ENCODE results near the gene GRID1. TPM values are rescaled to one million over a fixed set of nuclear protein-coding genes. Genes with fewer than 3 reads are reported as not detected.

GRID1 gene
- total RNA-seq, 1 experiment from 2014 or later = 0.05 TPM

DNA sequence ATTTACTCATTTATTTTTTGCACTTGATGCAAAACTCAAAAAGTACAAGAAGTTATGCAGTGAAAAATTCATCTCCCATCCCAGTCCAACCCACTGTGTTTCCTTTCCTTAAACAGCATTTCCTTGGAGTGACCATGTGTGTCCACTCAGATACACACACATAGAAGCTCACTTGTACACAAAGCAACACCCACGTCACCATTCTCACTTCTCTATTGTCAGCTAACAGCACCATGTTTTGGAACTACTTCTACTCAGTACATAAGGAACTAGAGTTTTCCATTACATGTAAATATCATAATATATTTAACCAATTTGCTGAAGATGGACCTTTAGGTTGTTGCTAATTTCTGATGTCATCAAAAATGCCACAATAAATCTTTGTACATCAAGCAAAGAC is 167.6 kb downstream of the GRID1 start:
- DNase-seq (ENCODE audit: extremely low read depth, low read depth) = no peak

DNA sequence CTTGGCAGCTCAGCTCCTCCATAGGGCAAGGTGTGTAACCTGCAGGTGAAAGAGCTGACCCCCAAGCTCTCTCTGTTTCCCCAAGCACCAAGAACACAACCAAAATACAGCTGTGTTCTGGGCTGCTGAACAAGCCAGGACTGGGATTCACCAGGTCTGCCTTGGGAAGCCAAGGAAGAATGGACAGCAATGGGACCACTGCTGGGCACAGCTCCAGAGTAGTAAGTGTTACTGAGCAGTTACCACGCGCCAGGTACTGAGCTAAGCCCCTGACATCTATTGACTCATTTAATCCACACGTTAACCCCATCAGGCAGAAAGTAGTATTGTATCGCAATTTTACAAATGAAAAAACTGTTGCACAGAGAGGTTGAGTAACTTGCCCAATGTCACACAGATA is 168.3 kb downstream of the GRID1 start:
- no peak for DNase-seq (ENCODE audit: extremely low read depth, low read depth)

DNA sequence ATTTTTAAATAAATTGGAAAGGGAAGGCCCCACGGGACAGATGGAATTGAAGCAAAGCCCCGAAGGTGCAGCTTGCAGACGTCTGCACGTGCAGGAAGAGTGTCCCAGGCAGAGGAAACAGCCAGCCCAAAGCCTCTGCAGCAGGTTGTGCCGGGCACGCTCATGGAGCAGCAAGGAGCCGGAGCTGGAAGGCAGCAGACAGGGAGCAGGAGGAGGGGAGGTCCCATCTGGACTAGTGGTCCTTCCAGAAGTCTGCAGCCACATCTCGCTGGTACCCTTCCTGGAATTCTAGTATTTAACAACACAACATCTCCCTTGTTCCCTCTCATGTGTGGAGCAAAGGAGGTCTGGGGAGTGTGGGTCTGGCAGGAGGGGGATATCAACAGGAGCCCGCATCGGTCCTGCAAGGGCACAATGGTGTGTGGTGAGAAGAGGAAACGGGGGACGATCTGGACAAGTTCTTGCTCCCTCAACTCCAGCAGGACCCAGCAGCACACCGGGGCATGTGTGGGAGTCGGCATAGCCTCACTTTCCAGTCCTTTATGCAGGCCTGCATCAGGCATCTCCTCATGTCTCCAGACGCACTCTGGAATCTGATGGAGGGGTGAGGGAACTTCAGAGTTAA is 169.3 kb downstream of the GRID1 start:
- no peak for DNase-seq (ENCODE audit: extremely low read depth, low read depth)

DNA sequence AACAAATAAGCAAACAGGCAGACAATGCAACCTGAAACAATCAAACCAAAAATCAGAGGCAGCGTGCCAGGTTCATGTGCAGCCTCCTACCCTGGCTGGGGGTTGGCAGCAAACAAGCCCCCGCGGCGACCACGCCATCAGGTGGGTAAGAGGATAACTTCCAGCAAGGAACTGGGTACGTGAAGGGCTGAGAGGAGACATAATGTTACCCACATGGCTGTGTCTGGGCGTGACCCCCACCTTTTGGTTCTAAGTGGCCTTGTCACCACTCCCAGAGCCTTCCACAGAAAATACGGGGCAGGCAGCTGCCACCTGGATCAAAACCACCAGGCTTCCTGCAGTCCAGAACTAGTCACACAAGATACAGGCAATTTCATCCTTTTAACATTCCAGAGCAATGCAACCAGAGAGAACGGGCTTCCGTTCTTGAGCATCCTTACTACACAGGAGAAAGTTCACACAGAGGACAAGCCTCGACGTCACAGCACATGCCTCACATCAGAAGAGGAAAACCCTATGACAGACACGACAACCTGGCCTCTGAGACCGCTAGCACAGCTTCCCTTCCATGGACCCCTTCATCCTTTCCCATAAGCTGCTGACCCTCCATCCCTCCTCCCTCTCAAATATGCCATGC is 171.0 kb downstream of the GRID1 start:
- no peak for DNase-seq (ENCODE audit: extremely low read depth, low read depth)

DNA sequence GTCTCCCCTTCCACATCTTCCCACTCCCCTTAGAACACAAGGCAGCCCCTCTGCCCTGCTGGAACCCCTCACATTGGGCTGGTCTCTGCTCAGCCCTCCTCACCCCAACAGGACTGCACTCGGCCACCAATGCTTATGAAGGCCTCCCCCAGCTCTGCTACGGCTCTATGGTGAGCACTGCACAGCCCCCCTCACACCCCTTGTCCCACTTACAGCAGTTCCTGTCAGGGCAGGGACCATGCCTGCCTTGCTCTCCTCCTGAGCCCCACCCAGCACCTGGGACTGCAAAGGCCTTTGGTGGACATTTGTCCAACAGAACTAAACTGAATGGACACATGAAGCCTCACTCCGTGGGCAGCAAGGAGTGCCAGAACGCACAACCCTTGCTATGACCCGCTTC is 171.9 kb downstream of the GRID1 start:
- no peak for DNase-seq (ENCODE audit: extremely low read depth, low read depth)

DNA sequence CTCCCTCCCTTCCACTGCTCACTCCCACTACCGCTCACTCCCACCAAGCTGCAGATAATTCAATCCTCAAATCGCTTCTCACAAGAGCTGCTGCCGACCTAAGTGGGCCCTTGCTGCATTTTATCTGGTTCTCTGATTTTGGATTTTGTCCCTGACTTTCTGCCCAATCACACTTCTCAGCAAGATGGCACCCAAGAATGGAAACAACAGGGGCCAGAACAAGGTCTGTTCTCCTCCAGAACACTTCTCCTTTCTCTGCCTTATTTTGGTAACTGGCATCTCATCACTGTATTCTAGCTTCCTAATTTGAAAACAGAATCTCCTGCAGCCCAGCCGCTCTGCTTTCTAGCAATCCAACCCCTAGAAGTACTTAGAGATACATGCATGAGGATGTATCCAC is 172.8 kb downstream of the GRID1 start:
- DNase-seq (ENCODE audit: extremely low read depth, low read depth) = no peak

DNA sequence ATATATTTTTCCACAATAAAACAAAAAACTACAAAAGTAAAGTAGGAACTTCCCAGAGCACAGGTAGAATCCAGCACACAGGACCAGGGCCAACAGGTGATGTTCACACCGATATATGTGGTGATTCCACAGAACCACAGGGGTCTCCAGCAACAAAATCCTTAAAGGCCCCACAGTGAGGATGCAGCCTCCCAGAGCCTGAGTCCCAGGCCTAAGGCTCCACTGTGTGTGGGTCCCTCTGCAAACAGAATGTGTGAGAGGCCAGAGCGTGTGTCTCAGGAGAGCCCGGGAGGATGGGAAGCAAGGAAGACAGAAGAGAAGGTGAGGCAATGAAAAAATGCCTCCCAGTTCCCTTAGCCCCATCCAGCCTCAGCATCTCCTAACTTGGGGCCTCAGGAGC is 173.9 kb downstream of the GRID1 start:
- no peak for DNase-seq (ENCODE audit: extremely low read depth, low read depth)

DNA sequence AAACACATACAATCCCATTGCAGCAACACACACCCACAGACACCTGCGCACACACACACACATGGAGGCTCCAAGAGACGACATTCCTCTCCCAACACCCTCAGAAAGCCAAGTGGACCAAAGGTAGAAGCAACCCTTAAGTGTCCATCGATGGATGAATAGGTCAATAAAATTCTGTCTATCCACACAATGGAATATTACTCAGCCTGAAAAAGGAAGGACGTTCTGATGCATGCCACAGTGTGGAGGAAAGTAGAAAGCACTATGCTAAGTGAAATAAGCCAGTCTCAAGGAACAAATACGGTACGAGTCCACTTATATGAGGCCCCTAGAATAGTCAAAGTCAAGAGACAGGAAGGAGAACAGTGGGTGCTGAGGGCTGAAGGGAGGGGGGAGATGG is 174.4 kb downstream of the GRID1 start:
- no peak for DNase-seq (ENCODE audit: extremely low read depth, low read depth)

DNA sequence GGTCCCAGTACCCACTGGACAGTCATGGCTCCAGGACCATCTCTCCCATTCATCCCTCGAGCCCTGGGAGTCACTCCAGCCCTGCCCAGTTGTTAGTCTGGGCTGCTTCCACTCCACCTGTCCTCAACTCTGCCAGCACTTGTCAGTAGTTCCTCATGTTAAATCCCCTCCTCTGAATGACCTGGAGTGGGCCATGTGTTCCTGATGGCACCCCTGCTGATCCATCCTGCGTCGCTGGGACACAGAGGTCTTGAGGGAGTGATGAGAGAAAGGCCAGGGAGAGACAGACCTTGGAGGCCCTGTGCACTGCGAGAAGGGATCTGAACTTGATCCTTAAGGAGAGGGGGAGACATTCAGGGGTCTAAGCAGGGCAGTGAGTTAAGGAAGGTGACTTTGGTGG is 174.9 kb downstream of the GRID1 start:
- no peak for DNase-seq (ENCODE audit: extremely low read depth, low read depth)

DNA sequence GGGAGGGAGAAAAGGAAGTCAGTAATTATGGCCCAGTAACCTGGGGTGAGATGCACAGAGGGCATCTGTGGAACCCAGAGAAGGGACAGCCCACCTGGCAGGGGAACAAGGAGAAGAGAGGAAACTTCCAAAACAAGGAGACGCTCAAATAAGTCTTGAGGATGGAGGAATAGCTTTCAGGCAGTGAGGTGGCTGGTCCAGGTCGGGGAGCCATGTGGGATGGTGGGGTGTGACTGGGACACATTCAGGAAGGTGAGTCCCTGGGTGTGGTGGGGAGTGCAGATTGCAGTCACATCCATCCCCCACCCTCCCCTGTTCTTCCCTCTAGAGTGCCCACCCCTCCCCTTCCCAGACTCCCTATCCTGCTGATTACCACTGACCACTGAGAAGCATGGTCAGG is 175.4 kb downstream of the GRID1 start:
- DNase-seq (ENCODE audit: extremely low read depth, low read depth) = no peak

DNA sequence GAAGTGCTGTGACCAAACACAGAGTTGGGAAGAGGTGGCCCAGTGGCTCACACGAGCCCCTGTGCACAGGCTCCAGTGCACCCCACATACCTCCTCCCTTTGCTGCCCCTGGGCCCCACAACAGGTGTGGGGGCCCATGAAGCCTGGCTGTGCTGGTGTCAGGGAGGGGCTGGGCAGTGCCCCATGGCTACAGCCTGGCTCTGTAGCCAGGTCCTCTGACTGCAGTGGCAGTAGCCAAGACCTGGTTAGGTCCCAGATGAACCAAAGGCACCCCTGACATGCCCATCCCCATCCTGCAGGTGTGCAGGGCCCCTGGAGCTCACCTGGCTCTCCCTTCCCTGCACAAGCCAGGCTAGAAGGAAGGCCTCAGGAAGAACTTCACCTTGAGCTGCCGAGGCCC is 176.3 kb downstream of the GRID1 start:
- DNase-seq (ENCODE audit: extremely low read depth, low read depth) = no peak

DNA sequence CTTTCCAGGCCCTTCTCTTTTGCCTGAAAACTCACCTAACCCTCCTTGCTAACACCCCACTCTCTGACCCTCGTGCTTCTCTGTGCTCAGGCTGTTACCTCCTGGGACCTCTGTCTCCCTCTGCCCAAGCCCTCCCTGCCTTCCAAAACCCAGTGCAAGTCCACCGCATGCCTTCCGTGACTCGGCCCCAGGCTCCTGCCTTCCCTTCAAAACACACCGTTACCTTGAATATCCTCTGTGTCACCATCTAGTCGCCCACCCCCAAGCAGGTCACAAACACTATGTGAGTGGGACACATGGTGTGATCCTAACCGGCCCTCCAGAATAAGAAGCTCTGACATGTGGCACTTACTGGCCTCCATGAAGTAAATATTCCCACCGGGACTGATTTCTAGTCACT is 176.7 kb downstream of the GRID1 start:
- DNase-seq (ENCODE audit: extremely low read depth, low read depth) = no peak

DNA sequence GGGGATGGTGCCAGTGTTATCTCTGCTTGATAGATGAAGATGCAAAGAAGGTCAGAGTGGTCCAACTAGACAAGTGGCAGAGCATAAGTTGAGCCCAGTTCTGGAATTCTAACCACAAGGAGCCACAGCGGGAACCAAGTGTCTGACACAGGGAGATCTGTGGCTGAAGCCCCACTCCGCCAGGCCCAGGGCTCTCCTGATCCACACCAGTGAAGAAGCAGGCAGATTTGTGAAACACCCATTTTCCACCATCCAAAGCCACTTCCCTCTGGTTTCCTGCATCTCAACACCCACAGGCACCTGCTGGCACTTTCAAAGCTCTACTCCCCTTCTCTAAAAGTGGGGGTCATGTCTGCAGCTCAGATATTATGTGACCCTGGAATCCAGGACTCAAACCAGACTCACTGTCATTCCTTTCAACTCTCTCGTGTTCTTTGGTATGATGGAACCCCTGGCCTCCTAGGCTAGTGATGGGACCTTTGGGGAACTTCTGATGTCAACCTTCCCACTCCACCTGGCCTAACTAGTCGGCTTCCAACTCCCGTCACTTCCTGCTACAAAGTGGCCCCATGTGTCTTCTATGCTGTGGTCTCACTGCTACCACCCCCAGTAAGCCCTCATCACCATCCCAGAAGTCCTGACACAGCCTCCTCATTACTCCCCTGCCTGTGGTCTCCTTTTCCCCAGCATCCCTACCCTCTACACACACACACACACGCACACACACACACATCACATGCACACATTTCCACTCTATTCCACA is 177.6 kb downstream of the GRID1 start:
- no peak for DNase-seq (ENCODE audit: extremely low read depth, low read depth)

DNA sequence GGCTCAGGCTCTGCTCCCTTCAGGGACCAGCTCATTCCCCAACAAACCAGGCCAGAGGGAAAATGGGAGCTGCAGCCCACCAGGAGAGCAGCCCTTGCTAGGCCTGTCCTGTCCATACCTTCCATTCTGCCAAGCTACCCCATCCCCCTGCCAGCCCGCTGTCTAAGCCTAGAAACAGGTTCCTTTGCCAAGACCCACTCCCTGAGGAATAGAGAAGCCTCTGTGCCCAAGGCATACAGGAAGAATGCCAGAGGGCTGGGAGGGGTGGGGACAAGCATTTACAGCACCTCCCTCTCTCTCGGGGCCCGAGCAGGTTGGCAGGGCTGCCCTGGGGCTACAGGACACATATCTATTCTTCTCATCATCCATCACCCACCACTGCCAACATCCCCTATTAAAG is 178.3 kb downstream of the GRID1 start:
- DNase-seq (ENCODE audit: extremely low read depth, low read depth) = no peak

DNA sequence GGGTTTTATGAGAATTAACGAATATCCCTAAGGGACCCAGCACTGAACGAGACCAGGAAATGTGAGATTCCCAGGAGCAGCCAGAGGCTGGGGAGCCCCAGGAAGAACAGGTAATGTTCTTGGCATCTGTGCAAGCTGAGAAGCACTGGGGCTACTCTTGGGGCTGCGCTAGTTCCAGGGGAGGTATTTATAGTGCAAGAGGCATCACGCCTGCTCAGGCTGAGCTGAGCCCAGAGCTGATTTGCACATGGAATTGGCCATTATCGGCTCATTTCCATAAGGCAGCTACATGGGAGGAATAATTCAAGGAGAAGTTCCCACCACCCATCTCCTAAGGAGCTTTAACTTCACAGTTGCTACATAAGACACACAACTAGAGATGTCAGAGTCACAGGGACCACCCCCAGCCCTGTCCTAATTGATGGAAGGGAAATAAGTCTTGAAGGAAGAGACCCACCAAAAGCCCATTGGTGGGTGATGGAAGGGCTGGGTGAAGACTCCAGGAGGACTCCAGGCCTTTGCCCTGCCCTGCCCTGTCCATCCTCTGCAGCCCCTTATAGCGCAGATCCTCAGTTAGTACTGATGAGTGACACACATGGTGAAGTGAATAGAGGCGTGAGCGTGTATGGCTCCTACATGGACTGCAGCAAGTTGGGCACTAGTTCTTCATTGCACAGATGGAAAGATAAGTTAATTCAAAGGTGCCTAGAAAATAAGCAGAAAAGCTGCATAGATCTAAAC is 178.9 kb downstream of the GRID1 start:
- DNase-seq (ENCODE audit: extremely low read depth, low read depth) = no peak

DNA sequence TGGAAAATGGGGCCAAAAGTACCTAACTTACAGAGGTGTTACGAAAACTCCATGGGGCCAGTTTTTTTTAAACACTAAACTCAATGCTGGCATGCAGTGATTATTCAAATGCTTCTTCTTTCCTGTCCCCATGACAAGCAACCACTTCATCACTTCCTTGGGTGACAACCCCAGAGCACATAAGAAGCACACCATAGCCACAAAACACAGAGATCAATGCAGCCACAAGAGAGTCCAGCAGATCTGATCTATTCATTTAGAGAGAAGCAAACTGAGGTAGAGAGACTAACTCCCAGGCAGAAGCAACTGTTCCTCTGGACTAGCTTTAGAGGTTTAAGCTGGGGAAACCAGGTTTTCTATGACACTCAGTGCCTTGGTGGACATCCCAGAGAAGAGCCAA is 180.0 kb downstream of the GRID1 start:
- no peak for DNase-seq (ENCODE audit: extremely low read depth, low read depth)

DNA sequence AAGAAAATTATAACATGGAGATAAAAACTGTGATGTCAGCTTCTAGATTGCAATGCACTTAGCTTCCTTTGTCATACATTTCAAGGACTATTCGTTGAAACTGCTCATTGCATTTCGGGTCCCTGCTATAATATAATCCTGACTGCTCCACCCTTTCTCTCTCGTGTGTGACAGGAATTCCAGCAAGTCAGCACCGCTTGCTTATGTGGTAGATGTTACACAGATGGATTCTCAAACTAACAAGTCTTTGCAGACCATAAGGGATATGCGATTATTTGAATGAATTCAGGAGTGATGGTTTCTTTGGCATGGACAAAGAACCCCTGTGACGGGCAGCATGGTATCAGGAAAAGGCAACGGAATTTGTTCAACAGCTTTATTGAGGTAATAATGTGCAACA is 184.0 kb downstream of the GRID1 start:
- DNase-seq (ENCODE audit: extremely low read depth, low read depth) = no peak

DNA sequence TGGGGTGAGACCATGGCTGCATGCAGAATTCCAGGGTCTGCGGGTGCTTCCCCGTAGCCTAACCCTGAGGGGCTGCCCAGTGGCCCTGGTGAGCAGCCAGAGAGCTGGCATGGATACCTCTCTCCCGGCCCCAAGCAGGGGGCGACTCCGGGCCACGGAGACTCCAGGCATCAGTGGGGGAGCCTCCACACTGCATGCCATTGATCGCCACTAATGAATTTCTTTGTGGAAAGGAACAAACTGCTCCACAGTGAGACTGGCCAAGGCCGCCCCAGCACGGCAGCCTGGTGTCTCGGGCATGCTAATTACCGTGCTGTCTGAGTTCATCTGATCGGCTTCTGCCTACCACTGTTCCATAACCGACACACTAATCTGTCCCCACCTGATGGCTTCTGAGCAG is 184.4 kb downstream of the GRID1 start:
- no peak for DNase-seq (ENCODE audit: extremely low read depth, low read depth)

DNA sequence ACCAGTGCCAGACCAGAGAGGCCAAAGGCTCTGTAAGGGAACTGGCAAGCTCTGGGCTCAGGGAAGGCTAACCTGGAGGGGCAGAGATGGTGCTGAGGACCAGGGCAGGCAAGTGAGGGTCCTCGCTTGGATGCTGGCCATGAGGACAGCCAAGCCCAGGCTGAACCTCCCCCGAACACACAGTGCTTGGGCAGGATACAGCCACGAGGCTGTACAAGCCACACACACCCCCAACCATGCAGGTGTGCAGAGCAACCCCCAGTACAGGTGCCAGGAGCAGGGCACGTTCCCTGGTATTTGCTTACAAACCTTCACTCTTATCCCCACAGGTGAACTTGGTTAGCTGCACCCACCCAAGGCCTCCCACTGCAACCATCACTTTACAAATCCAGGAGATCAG is 185.7 kb downstream of the GRID1 start:
- DNase-seq (ENCODE audit: extremely low read depth, low read depth) = no peak

DNA sequence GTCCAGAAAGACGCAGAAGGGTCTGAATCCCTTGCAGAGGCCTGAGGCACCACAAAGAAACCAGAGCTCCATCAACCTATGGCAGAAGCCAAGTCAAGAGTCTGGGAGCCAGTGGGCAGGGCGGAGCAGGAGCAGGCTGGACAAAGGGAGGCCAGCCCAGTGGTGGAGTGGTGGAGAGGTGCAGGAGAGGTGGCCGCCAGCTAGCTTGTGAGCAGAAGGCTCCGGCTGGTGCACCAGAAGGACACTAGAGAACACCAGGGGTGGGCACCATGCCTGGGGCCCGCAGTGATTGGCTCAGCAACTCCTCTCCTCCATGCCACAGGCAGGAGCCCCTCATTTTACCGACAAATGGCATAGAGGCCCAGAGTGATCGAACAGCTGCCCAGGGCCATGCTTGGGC is 186.6 kb downstream of the GRID1 start:
- no peak for DNase-seq (ENCODE audit: extremely low read depth, low read depth)

DNA sequence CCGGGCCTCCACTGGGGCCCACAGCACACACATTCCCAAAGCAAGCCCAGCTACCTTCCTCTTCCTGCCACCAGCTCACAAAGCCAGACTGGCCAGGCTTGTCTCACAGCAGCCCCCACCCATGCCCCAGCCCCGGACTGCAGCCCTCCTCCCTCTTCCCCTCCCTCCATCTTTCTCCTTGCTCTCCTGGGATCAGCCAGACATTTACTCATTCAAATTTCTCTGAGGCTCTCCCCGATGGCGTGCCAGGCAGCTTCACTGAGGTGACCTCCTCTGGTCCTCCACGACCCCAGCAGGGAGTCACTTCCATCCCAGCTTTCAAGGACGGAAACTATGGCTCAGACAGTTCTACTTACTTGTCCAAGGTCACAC is 187.5 kb downstream of the GRID1 start:
- no peak for DNase-seq (ENCODE audit: extremely low read depth, low read depth)

Data from NCI-H460 (cell line).